Chondrocyte (in vitro differentiated cells): ENCODE measurements around the gene MYO1A. TPM values are rescaled to one million over a fixed set of nuclear protein-coding genes. Genes with fewer than 3 reads are reported as not detected.

Source experiments
- DNase-seq: peaks from one replicate; pipeline ENCODE4 v3.0.0; 2021; ENCODE audit warnings: mixed read lengths, low spot score
- H3K27ac Mint-ChIP-seq: one replicate; pipeline ENCODE4 v1.8.0; 2021; ENCODE audit warnings: mild to moderate bottlenecking, moderate library complexity, mixed read lengths; ENCODE audit not compliant: unreplicated experiment
- H3K27me3 Mint-ChIP-seq: 2 replicates; pipeline ENCODE4 v1.8.0; 2021; ENCODE audit warnings: low read depth, mixed read lengths
- H3K36me3 Mint-ChIP-seq: 2 replicates; pipeline ENCODE4 v1.8.0; 2021; ENCODE audit warnings: low read depth, mixed read lengths
- H3K4me1 Mint-ChIP-seq: 2 replicates; pipeline ENCODE4 v1.8.0; 2021; ENCODE audit warnings: low read depth, mild to moderate bottlenecking, mixed read lengths
- H3K4me3 Mint-ChIP-seq: one replicate; pipeline ENCODE4 v1.8.0; 2021; ENCODE audit warnings: mild to moderate bottlenecking, moderate library complexity, mixed read lengths; ENCODE audit not compliant: unreplicated experiment
- H3K9me3 Mint-ChIP-seq: 2 replicates; pipeline ENCODE4 v1.8.0; 2021; ENCODE audit warnings: low read depth, mixed read lengths
- total RNA-seq: library from RNA; stranded (reverse); gene quantifications from 3 replicates; pipeline ENCODE4 v1.2.1, GENCODE V29; 2021
- TF ChIP-seq, protein P1 (sequence below): fragments of 200-600 bp; sonication (generic); IDR thresholded peaks from 2 replicates; pipeline ENCODE4 v1.5.0; 2021; ENCODE audit warnings: antibody characterized with exemption, mild to moderate bottlenecking, moderate library complexity

MYO1A gene
- total RNA-seq, 1 donor from 2014 or later = not detected

GRCh38 chr12:56998981-56999380 is 50.9 kb downstream of the MYO1A start:
- Mint-ChIP-seq H3K27ac (no peak overlapping the region), H3K9me3 (no peaks in the 10 kb centered on the region), H3K4me3 (no peak overlapping the region), H3K4me1 (peaks cover 8% of the 10 kb centered on the region), H3K27me3 (no peaks in the 10 kb centered on the region), H3K36me3 (peaks cover 21% of the 10 kb centered on the region)
- no peak for DNase-seq
- TF ChIP-seq, protein P1, sequence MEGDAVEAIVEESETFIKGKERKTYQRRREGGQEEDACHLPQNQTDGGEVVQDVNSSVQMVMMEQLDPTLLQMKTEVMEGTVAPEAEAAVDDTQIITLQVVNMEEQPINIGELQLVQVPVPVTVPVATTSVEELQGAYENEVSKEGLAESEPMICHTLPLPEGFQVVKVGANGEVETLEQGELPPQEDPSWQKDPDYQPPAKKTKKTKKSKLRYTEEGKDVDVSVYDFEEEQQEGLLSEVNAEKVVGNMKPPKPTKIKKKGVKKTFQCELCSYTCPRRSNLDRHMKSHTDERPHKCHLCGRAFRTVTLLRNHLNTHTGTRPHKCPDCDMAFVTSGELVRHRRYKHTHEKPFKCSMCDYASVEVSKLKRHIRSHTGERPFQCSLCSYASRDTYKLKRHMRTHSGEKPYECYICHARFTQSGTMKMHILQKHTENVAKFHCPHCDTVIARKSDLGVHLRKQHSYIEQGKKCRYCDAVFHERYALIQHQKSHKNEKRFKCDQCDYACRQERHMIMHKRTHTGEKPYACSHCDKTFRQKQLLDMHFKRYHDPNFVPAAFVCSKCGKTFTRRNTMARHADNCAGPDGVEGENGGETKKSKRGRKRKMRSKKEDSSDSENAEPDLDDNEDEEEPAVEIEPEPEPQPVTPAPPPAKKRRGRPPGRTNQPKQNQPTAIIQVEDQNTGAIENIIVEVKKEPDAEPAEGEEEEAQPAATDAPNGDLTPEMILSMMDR = no peak

GRCh38 chr12:56998316-56998715 is 51.6 kb downstream of the MYO1A start:
- H3K36me3 Mint-ChIP-seq = peaks cover 15% of the 10 kb centered on the region
- TF ChIP-seq, protein P1 = no peak
- H3K27me3 Mint-ChIP-seq = no peaks in the 10 kb centered on the region
- H3K4me3 Mint-ChIP-seq = no peak overlapping the region
- no peak overlapping the region for H3K27ac Mint-ChIP-seq
- H3K9me3 Mint-ChIP-seq = no peaks in the 10 kb centered on the region
- H3K4me1 Mint-ChIP-seq = peaks cover 8% of the 10 kb centered on the region
- no peak for DNase-seq

- H3K36me3 Mint-ChIP-seq = peaks cover 7% of the 10 kb centered on the region
- H3K4me3 Mint-ChIP-seq = no peak overlapping the region
- no peaks in the 10 kb centered on the region for H3K9me3 Mint-ChIP-seq
- H3K4me1 Mint-ChIP-seq = peaks cover 5% of the 10 kb centered on the region
- H3K27ac Mint-ChIP-seq = no peak overlapping the region
- no peaks in the 10 kb centered on the region for H3K27me3 Mint-ChIP-seq
- TF ChIP-seq, protein P1 = no peak
- DNase-seq = no peak
Observed at GRCh38 chr12:56996793-56997545, 53.0 kb downstream of the MYO1A start.

GRCh38 chr12:56995930-56996496 is 53.9 kb downstream of the MYO1A start:
- no peak for DNase-seq
- Mint-ChIP-seq H3K27me3 (no peaks in the 10 kb centered on the region), H3K27ac (no peak overlapping the region), H3K4me1 (no peaks in the 10 kb centered on the region), H3K36me3 (peaks cover 5% of the 10 kb centered on the region), H3K9me3 (no peaks in the 10 kb centered on the region), H3K4me3 (no peak overlapping the region)
- TF ChIP-seq, protein P1 = no peak

DNA sequence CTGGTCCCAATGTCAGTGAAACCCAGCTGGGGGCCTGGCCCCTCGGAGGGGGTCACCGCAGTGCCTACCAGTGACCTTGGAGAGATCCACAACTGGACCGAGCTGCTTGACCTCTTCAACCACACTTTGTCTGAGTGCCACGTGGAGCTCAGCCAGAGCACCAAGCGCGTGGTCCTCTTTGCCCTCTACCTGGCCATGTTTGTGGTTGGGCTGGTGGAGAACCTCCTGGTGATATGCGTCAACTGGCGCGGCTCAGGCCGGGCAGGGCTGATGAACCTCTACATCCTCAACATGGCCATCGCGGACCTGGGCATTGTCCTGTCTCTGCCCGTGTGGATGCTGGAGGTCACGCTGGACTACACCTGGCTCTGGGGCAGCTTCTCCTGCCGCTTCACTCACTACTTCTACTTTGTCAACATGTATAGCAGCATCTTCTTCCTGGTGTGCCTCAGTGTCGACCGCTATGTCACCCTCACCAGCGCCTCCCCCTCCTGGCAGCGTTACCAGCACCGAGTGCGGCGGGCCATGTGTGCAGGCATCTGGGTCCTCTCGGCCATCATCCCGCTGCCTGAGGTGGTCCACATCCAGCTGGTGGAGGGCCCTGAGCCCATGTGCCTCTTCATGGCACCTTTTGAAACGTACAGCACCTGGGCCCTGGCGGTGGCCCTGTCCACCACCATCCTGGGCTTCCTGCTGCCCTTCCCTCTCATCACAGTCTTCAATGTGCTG is 54.6 kb downstream of the MYO1A start:
- H3K27ac Mint-ChIP-seq = no peak overlapping the region
- DNase-seq = no peak
- TF ChIP-seq, protein P1 = no peak
- H3K27me3 Mint-ChIP-seq = peaks cover under 1% of the 10 kb centered on the region
- H3K9me3 Mint-ChIP-seq = no peaks in the 10 kb centered on the region
- H3K4me1 Mint-ChIP-seq = no peaks in the 10 kb centered on the region
- peaks cover 5% of the 10 kb centered on the region for H3K36me3 Mint-ChIP-seq
- no peak overlapping the region for H3K4me3 Mint-ChIP-seq
